ENCODE data around the gene GPHN.
"Not testable (repeated sequence)": the region's sequence is repeated elsewhere in the genome, so short reads cannot be mapped to it uniquely, and the experiment has no call there.

GPHN gene

DNA sequence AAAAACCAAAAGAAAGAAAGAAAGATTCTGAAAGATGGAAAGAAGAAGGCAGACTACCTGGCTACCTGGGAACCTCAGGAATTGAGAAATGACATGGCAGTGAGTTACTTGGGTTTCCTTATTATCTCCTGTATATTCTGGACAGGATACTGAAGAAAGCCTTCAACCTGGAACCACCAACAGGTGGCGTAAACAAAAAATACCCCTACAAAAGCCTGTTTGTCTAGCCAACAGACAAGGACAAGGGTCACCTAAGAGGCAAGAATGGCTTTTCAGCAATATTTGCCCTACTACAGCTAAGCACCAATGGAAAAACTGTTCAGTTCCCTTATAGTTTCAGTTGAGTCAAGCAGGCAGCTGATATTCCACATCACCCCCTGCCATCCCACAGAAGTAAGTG, 274.9 kb downstream of the GPHN start:
- Histone ChIP-seq H3K27ac (ENCODE audit: low read depth, low read length) (no peak overlapping the region), H3K4me3 (ENCODE audit: low read depth, low read length) (no peak overlapping the region), H3K9me3 (ENCODE audit: control insufficient read depth, insufficient read depth, low read length) (no peaks in the 10 kb centered on the region)

DNA sequence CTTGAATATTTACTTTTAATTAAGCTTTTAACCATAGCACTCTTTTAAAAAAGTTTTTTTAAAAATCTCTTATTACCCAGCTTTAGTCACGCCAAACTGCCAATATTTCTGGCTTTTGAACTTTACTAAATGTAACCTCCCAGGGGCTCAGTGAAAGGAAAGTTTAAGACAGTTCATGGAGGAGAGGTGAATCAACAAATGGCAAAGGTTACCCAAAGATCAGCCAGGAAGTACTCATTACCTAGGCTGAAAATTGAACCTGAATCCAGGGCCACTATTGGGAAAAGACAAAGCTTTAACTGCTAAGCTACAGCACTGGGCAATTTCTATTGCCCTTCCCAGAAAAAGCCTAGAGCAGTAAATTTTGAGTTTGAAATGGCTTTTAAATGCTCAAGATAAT, 282.2 kb downstream of the GPHN start:
- no peak overlapping the region for H3K4me3 ChIP-seq (ENCODE audit: low read depth, low read length)
- H3K4me1 ChIP-seq (ENCODE audit: control insufficient read depth, insufficient read depth, low read length): no peaks in the 10 kb centered on the region
- H3K36me3 ChIP-seq (ENCODE audit: control insufficient read depth, insufficient read depth, low read length): no peaks in the 10 kb centered on the region
- H3K27ac ChIP-seq (ENCODE audit: low read depth, low read length): no peak overlapping the region
- H3K27me3 ChIP-seq (ENCODE audit: control insufficient read depth, insufficient read depth, low read length): no peaks in the 10 kb centered on the region
- peaks cover 22% of the 10 kb centered on the region for H3K9me3 ChIP-seq (ENCODE audit: control insufficient read depth, insufficient read depth, low read length)
- H3K9ac ChIP-seq (ENCODE audit: low read depth, low read length): no peak overlapping the region

More for the DNA sequence above, 274.9 kb downstream of the GPHN start:
- Histone ChIP-seq H3K36me3 (ENCODE audit: control insufficient read depth, insufficient read depth, low read length) (no peaks in the 10 kb centered on the region), H3K9ac (ENCODE audit: low read depth, low read length) (no peak overlapping the region), H3K4me1 (ENCODE audit: control insufficient read depth, insufficient read depth, low read length) (no peaks in the 10 kb centered on the region), H3K27me3 (ENCODE audit: control insufficient read depth, insufficient read depth, low read length) (no peaks in the 10 kb centered on the region)

DNA sequence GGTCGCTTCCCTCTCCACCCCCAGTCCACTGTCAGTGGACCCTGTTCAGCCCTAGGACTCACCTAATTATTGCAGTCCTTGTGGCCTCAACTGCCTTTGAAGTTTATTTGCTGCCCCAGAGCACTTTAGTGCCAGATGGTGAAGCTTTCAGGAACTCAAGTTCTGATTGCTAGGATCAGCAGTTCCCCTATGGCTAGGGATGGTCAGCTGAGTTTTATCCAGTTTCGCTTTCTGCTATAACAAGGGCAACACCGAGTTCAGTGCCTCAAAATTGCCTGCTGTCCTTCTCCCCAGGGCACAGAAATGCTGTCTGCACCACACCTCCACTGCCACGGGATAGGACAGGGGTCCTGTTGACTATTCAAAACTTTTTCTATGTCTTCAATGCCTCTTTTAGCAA, 295.0 kb downstream of the GPHN start:
- Histone ChIP-seq H3K9me3 (ENCODE audit: control insufficient read depth, insufficient read depth, low read length) (peaks cover 14% of the 10 kb centered on the region), H3K36me3 (ENCODE audit: control insufficient read depth, insufficient read depth, low read length) (no peaks in the 10 kb centered on the region), H3K27ac (ENCODE audit: low read depth, low read length) (no peak overlapping the region), H3K27me3 (ENCODE audit: control insufficient read depth, insufficient read depth, low read length) (no peaks in the 10 kb centered on the region), H3K9ac (ENCODE audit: low read depth, low read length) (no peak overlapping the region), H3K4me1 (ENCODE audit: control insufficient read depth, insufficient read depth, low read length) (no peaks in the 10 kb centered on the region), H3K4me3 (ENCODE audit: low read depth, low read length) (no peak overlapping the region)

DNA sequence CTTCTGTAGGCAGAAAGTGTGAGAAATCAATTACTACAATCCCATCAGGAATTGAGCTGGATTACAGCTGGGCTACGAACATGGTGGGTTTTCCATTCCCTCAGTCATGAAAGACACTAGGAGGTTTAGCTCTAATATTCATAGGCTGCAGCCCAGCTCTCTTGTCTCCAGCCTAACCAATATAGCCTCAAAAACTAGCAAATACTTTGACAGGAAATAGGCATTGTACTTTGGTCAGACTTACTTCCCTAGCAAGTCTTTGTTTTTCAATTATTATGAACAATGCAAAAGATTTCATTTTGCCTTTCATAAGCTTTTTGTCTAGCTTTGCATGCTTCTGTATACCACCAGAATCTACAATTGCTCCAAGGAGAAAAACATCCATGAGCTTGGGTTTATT, 296.2 kb downstream of the GPHN start:
- Histone ChIP-seq H3K9me3 (ENCODE audit: control insufficient read depth, insufficient read depth, low read length) (peaks cover 14% of the 10 kb centered on the region), H3K36me3 (ENCODE audit: control insufficient read depth, insufficient read depth, low read length) (no peaks in the 10 kb centered on the region), H3K4me3 (ENCODE audit: low read depth, low read length) (no peak overlapping the region), H3K27me3 (ENCODE audit: control insufficient read depth, insufficient read depth, low read length) (no peaks in the 10 kb centered on the region), H3K9ac (ENCODE audit: low read depth, low read length) (no peak overlapping the region), H3K27ac (ENCODE audit: low read depth, low read length) (no peak overlapping the region), H3K4me1 (ENCODE audit: control insufficient read depth, insufficient read depth, low read length) (no peaks in the 10 kb centered on the region)

DNA sequence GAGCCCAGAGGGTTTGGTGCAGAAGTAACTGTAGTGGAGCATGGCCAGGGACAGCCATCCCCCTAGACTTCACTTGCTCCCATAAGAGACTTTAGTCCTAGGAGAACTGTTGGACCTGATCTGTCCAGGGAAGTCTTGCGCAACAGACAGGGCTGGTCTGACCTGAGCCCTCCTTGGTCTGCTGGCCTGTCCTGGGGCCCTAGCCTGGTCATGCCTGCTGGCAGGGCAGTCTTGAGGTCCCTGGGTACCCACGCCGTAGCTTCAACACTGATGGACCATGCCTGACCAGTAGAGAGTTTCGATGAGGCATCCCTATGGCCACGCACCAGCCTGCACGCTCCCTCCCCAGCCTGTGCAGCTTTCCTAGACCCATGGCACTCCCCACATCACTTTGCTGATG, 305.7 kb downstream of the GPHN start:
- peaks cover 8% of the 10 kb centered on the region; the same call in 1 of the 2 replicates for H3K9me3 ChIP-seq (ENCODE audit: control insufficient read depth, insufficient read depth, low read length)
- H3K27ac ChIP-seq (ENCODE audit: low read depth, low read length): no peak overlapping the region
- H3K4me1 ChIP-seq (ENCODE audit: control insufficient read depth, insufficient read depth, low read length): no peaks in the 10 kb centered on the region
- no peak overlapping the region for H3K4me3 ChIP-seq (ENCODE audit: low read depth, low read length)
- no peaks in the 10 kb centered on the region for H3K27me3 ChIP-seq (ENCODE audit: control insufficient read depth, insufficient read depth, low read length)
- no peaks in the 10 kb centered on the region; the same call in 1 of the 2 replicates for H3K36me3 ChIP-seq (ENCODE audit: control insufficient read depth, insufficient read depth, low read length)
- no peak overlapping the region for H3K9ac ChIP-seq (ENCODE audit: low read depth, low read length)

DNA sequence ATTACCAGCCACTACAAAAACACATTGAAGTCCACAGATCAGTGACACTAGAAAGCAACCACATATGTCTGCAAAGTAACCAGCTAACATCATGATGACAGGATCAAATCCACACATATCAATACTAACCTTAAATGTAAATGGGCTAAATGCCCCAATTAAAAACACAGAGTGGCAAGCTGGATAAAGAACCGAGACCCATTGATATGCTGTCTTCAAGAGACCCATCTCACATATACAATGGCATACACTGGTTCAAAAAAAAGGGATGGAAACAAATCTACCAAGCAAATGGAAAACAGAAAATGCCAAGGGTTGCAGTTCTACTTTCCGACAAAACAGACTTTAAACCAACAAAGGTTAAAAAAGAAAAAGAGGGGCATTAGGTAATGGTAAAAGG, 307.7 kb downstream of the GPHN start:
- H3K27ac ChIP-seq (ENCODE audit: low read depth, low read length): no peak overlapping the region
- H3K9me3 ChIP-seq (ENCODE audit: control insufficient read depth, insufficient read depth, low read length): peaks cover 8% of the 10 kb centered on the region; the same call in 1 of the 2 replicates
- no peaks in the 10 kb centered on the region for H3K27me3 ChIP-seq (ENCODE audit: control insufficient read depth, insufficient read depth, low read length)
- H3K9ac ChIP-seq (ENCODE audit: low read depth, low read length): no peak overlapping the region
- no peak overlapping the region for H3K4me3 ChIP-seq (ENCODE audit: low read depth, low read length)
- no peaks in the 10 kb centered on the region; the same call in 1 of the 2 replicates for H3K36me3 ChIP-seq (ENCODE audit: control insufficient read depth, insufficient read depth, low read length)
- no peaks in the 10 kb centered on the region for H3K4me1 ChIP-seq (ENCODE audit: control insufficient read depth, insufficient read depth, low read length)

DNA sequence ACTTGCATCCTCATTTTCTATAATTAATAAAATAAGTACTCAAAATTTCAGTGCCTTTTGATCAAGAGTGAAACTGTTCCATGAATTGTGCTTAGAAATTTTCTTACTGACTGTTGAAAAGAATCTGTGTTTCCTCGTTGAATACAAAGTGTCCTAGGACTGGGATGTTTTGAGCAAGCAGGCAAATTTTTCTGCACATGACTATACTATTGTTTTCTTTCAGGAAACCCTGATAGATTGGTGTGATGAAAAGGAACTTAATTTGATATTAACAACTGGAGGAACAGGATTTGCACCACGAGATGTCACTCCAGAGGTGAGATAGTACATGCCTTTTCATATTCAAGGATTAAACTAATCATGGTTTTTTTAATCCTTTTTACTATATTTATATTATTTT, 316.3 kb downstream of the GPHN start:
- H3K27ac ChIP-seq (ENCODE audit: low read depth, low read length): no peak overlapping the region
- no peaks in the 10 kb centered on the region for H3K9me3 ChIP-seq (ENCODE audit: control insufficient read depth, insufficient read depth, low read length)
- no peaks in the 10 kb centered on the region for H3K36me3 ChIP-seq (ENCODE audit: control insufficient read depth, insufficient read depth, low read length)
- H3K4me1 ChIP-seq (ENCODE audit: control insufficient read depth, insufficient read depth, low read length): peaks cover 15% of the 10 kb centered on the region
- no peak overlapping the region for H3K9ac ChIP-seq (ENCODE audit: low read depth, low read length)
- no peak overlapping the region for H3K4me3 ChIP-seq (ENCODE audit: low read depth, low read length)
- H3K27me3 ChIP-seq (ENCODE audit: control insufficient read depth, insufficient read depth, low read length): no peaks in the 10 kb centered on the region

DNA sequence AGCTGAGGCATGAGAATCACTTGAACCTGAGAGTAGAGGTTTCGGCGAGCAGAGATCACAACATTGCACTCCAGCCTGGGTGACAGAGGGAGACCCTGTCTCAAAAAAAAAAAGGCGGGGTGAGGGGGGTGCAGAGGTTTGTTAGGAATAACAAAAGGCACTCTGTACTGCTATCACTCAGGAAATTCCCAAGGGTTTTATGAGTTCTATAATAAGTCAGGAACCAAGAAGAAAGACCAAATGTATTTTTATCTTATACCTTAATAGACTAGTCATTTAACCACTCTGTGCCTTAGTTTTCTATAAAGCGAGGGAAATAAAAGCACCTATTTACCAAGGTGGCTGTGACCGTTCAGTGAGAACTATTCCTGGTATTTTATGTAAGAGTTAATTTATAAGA, 319.2 kb downstream of the GPHN start:
- no peak overlapping the region for H3K9ac ChIP-seq (ENCODE audit: low read depth, low read length)
- H3K27me3 ChIP-seq (ENCODE audit: control insufficient read depth, insufficient read depth, low read length): no peaks in the 10 kb centered on the region
- no peaks in the 10 kb centered on the region for H3K36me3 ChIP-seq (ENCODE audit: control insufficient read depth, insufficient read depth, low read length)
- no peak overlapping the region for H3K4me3 ChIP-seq (ENCODE audit: low read depth, low read length)
- no peak overlapping the region for H3K27ac ChIP-seq (ENCODE audit: low read depth, low read length)
- H3K4me1 ChIP-seq (ENCODE audit: control insufficient read depth, insufficient read depth, low read length): peaks cover 15% of the 10 kb centered on the region
- no peaks in the 10 kb centered on the region for H3K9me3 ChIP-seq (ENCODE audit: control insufficient read depth, insufficient read depth, low read length)

DNA sequence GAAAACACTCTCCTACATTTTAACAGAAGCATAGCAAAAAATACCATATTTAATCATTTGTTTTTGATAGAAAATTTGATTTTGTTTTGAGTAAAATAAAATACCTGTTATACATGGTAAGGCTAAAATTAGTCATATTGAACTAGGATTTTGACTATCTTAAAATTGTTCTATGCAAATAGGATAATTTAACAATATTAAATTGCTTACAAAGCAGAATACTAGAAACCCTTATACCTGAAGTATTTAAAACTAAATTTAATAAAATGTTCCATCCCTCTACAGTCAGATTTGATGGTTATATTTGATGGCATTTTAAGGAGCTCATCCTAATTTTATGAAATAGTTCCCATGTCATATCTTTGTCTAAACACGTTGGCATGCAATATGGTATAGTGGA, 323.2 kb downstream of the GPHN start:
- H3K9ac ChIP-seq (ENCODE audit: low read depth, low read length): no peak overlapping the region
- no peak overlapping the region for H3K27ac ChIP-seq (ENCODE audit: low read depth, low read length)
- H3K4me3 ChIP-seq (ENCODE audit: low read depth, low read length): no peak overlapping the region
- no peaks in the 10 kb centered on the region for H3K36me3 ChIP-seq (ENCODE audit: control insufficient read depth, insufficient read depth, low read length)
- no peaks in the 10 kb centered on the region for H3K9me3 ChIP-seq (ENCODE audit: control insufficient read depth, insufficient read depth, low read length)
- H3K27me3 ChIP-seq (ENCODE audit: control insufficient read depth, insufficient read depth, low read length): no peaks in the 10 kb centered on the region
- H3K4me1 ChIP-seq (ENCODE audit: control insufficient read depth, insufficient read depth, low read length): peaks cover 6% of the 10 kb centered on the region

DNA sequence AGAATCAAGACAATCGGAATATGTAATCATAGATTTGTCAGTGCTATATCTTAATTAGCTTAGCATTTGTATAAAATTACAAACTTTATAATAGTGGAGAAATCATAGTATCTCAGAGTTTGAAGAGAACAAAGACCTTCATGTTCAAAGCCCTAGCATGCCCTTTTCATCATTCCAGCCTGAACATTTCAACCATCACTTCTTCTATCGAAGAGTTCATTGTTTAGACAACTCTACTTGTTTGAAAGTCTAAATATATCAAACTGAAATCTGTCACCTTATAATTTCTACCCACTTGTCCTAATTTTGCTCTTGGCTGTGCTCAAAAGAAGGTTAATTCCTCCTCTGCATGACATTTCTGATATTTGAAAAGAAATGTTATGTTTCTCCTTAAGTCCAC, 325.9 kb downstream of the GPHN start:
- no peaks in the 10 kb centered on the region for H3K27me3 ChIP-seq (ENCODE audit: control insufficient read depth, insufficient read depth, low read length)
- no peak overlapping the region for H3K9ac ChIP-seq (ENCODE audit: low read depth, low read length)
- no peak overlapping the region for H3K27ac ChIP-seq (ENCODE audit: low read depth, low read length)
- H3K4me1 ChIP-seq (ENCODE audit: control insufficient read depth, insufficient read depth, low read length): no peaks in the 10 kb centered on the region
- H3K4me3 ChIP-seq (ENCODE audit: low read depth, low read length): no peak overlapping the region
- no peaks in the 10 kb centered on the region for H3K36me3 ChIP-seq (ENCODE audit: control insufficient read depth, insufficient read depth, low read length)
- H3K9me3 ChIP-seq (ENCODE audit: control insufficient read depth, insufficient read depth, low read length): no peaks in the 10 kb centered on the region

DNA sequence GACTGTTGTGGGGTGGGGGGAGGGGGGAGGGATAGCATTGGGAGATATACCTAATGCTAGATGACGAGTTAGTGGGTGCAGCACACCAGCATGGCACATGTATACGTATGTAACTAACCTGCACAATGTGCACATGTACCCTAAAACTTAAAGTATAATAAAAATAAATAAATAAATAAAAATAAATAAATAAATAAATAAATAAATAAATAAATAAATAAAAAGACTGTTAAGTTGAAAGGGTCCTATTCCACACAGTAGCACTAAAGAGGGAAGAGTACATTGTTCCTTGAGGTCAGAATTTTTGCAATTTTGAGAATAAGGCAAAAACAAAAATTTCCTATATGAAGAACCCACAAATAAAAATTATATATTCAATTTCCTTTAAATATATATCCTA, 329.5 kb downstream of the GPHN start:
- not testable (repeated sequence) for H3K27me3 ChIP-seq (ENCODE audit: control insufficient read depth, insufficient read depth, low read length); H3K9me3 ChIP-seq (ENCODE audit: control insufficient read depth, insufficient read depth, low read length); H3K27ac ChIP-seq (ENCODE audit: low read depth, low read length); H3K9ac ChIP-seq (ENCODE audit: low read depth, low read length); H3K36me3 ChIP-seq (ENCODE audit: control insufficient read depth, insufficient read depth, low read length); H3K4me3 ChIP-seq (ENCODE audit: low read depth, low read length); H3K4me1 ChIP-seq (ENCODE audit: control insufficient read depth, insufficient read depth, low read length)

DNA sequence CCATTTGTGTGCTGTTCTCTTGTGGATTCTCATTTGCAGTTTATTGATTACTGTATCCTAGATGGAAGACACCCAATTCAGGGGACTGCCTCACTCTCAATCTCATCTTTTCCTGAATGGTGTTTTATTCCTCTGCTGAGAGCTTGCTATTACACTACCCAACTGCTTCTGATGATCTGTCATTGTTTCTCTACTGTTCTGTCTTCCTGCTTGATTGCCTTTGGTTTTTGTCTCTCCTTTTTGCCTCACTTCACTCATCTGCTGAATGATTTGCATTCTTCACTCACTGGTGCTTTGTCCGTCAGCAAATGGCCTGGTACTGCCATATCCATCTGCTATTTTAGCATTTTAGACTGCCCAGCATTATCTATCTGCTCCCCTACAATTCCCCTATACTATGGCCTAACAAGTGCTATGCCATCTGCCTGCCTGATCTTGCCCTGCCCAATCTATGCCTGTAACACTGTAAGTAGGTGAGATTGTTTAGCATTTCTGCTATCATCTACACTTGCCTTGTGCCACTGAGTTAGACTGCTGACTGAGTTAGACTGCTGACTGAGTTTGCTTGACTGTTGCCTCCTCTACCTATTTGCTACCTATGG, 335.1 kb downstream of the GPHN start:
- Histone ChIP-seq H3K27ac (ENCODE audit: low read depth, low read length) (no peak overlapping the region), H3K9me3 (ENCODE audit: control insufficient read depth, insufficient read depth, low read length) (no peaks in the 10 kb centered on the region), H3K27me3 (ENCODE audit: control insufficient read depth, insufficient read depth, low read length) (no peaks in the 10 kb centered on the region), H3K4me3 (ENCODE audit: low read depth, low read length) (no peak overlapping the region), H3K36me3 (ENCODE audit: control insufficient read depth, insufficient read depth, low read length) (no peaks in the 10 kb centered on the region), H3K9ac (ENCODE audit: low read depth, low read length) (no peak overlapping the region), H3K4me1 (ENCODE audit: control insufficient read depth, insufficient read depth, low read length) (no peaks in the 10 kb centered on the region)

Measured in HUES48 (cell line).